Fibroblast of lung (primary cell): ENCODE data around the gene APOB.

ENCODE experiments used
- EZH2 ChIP-seq: IDR thresholded peaks from 2 replicates; pipeline ENCODE4 v1.5.1; 2012; ENCODE audit warnings: low read length, control low read depth, mild to moderate bottlenecking; ENCODE audit errors: missing control alignments
- TF ChIP-seq, protein P1 (sequence below), 2 donors: IDR thresholded peaks in 1 of 2; conservative IDR thresholded peaks in 1 of 2; 1 replicate in 1 of 2; 2 replicates in 1 of 2; pipeline ENCODE4 v1.5.1; 2011 to 2012; ENCODE audit warnings: low read length in 2 of 2, control low read depth in 1 of 2, inconsistent platforms in 1 of 2, low read depth in 1 of 2, mild to moderate bottlenecking in 1 of 2

DNA sequence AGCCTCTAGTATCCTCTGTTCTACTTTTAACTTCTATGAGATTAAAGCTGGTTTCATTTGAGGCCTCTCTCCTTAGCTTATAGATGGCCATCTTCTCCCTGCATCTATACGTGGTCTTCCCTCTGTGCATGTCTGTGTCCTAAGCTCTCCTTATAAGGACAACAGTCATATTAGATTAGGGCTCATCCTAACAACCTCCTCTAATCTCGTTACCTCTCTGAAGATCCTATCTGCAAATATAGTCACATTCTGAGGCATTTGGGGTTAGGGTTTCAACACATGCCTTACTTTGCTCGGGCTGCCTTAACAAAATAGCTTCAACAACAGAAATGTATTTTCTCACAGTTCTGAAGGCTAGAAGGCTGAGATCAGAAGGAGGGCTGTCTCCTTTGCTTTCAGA, 11.6 kb upstream of the APOB start:
- TF ChIP-seq, protein P1, sequence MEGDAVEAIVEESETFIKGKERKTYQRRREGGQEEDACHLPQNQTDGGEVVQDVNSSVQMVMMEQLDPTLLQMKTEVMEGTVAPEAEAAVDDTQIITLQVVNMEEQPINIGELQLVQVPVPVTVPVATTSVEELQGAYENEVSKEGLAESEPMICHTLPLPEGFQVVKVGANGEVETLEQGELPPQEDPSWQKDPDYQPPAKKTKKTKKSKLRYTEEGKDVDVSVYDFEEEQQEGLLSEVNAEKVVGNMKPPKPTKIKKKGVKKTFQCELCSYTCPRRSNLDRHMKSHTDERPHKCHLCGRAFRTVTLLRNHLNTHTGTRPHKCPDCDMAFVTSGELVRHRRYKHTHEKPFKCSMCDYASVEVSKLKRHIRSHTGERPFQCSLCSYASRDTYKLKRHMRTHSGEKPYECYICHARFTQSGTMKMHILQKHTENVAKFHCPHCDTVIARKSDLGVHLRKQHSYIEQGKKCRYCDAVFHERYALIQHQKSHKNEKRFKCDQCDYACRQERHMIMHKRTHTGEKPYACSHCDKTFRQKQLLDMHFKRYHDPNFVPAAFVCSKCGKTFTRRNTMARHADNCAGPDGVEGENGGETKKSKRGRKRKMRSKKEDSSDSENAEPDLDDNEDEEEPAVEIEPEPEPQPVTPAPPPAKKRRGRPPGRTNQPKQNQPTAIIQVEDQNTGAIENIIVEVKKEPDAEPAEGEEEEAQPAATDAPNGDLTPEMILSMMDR (conservative IDR thresholded peaks at IDR 0.05 in 1 of 2, IDR thresholded peaks at IDR 0.05 in 1 of 2; ENCODE audit: low read depth in 1 of 2, low read length in 2 of 2) = no peak
- TF ChIP-seq EZH2 = no peak
